Astrocyte of the cerebellum (primary cell): ENCODE measurements around the gene CDH8.

Experiments
- DNase-seq: peaks from one replicate; pipeline ENCODE4 v3.0.0-alpha.2; 2011; ENCODE audit warnings: low read depth
- H3K4me3 ChIP-seq: 2 replicates; pipeline ENCODE4 v1.5.1; 2011; ENCODE audit warnings: mild to moderate bottlenecking, low read depth, low read length, moderate library complexity
- in situ Hi-C: cut with HindIII; loops from 2 replicates; pipeline ENCODE4 v1.10.0; 2017; ENCODE audit warnings: low sequenced_read_pairs
- TF ChIP-seq, protein P1 (sequence below): IDR thresholded peaks from 2 replicates; pipeline ENCODE4 v1.5.1; 2012; ENCODE audit warnings: low read length, low read depth, moderate library complexity, mild to moderate bottlenecking; ENCODE audit errors: missing control alignments

Gene CDH8

DNA sequence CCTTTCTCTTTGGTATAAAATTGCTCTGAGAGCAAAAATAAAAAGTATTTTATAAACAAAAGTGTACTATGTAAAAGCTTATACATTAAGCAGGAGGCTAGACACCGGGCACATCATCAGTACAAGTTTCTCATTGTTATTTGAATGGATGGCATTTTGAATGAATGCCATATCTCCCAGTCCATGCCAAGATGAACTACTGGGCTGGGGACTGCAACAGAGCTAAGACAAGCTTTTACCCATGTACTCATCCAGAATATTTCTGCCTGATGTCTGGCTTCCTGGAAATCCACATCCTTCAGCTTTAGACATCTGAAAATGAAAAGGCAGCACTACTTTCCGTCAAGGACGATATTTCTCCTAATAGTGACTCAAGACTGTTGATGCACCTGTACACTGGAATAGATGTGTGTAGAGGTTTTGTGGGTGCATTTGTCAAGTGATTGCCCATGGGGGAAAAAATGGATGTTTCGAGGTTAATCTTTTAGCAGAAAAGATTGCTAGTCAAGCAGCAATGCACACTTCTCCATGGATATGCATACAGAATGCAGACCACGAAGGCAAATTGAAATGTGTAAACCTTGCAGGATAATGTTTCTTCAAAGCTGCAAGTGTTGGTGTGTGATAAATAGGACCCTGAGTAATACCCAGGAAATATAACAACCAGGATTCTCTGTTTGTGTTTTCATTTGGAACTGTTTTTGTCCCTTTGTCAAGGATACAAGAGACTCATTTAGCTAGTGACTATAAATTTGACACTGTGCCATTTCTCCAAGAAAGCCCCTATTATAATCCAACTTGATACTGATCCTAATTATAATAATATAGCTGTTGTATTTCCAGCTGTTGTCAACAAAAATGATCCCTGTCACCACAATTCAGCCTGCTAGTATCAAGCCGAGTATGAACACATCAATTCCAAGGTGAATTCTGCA lies 173.8 kb downstream of the CDH8 start:
- DNase-seq, result no peak
- TF ChIP-seq, protein P1, sequence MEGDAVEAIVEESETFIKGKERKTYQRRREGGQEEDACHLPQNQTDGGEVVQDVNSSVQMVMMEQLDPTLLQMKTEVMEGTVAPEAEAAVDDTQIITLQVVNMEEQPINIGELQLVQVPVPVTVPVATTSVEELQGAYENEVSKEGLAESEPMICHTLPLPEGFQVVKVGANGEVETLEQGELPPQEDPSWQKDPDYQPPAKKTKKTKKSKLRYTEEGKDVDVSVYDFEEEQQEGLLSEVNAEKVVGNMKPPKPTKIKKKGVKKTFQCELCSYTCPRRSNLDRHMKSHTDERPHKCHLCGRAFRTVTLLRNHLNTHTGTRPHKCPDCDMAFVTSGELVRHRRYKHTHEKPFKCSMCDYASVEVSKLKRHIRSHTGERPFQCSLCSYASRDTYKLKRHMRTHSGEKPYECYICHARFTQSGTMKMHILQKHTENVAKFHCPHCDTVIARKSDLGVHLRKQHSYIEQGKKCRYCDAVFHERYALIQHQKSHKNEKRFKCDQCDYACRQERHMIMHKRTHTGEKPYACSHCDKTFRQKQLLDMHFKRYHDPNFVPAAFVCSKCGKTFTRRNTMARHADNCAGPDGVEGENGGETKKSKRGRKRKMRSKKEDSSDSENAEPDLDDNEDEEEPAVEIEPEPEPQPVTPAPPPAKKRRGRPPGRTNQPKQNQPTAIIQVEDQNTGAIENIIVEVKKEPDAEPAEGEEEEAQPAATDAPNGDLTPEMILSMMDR, result no peak
- in situ Hi-C loops, result no loop called here
- no peak overlapping the region for H3K4me3 ChIP-seq

DNA sequence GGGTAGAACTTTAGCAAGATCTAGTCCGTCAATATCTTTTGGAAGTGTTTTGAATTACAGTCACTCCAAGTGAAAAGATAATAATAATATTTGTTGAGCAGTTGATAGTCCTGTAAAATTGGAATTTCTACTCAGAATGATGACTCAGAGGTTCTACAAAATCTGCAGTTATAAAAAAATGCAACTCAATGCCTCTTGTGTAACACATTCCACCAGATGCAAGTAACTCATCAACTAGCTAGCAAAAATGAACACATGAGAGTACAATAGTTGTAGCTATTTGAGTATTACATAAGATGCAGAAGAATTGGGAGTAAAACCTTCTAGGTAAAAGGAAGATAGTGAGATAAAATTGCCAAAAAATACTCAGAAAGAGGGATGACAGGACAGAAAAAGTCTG lies 177.2 kb downstream of the CDH8 start:
- in situ Hi-C loops, result no loop called here
- TF ChIP-seq, protein P1, result no peak
- DNase-seq, result no peak
- H3K4me3 ChIP-seq, result no peak overlapping the region

GRCh38 chr16:61842666-61843065 lies 193.6 kb downstream of the CDH8 start:
- in situ Hi-C loops, result no loop called here
- H3K4me3 ChIP-seq, result no peak overlapping the region
- no peak for DNase-seq
- TF ChIP-seq, protein P1, result no peak

DNA sequence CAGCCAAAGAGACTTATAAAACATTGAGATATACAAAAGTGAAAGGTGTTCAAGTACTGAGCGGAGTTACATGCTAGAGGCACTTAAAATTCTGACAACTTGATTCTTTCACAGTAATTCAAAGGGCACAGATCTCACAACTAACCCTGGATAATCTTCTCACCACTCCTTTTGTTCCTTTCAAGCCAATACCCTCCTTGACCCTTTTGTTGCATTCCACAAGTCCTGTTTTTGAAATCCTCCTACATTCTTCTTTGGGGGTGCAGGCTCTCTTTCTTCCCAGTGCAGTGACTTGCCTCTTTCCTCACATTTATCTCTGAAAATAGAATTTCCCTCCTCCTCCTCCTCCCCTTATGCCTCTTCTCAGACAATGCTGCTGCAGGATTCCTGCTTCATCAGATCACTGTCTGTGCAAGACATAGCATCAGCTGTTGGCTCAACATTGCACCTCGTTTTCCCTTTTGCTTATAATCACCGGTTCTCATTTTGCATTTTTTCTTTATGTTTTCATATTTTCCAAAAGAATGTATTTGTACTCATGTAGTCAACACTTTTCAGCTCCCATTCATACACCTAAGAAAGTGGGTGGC lies 199.3 kb downstream of the CDH8 start:
- TF ChIP-seq, protein P1, result no peak
- DNase-seq, result no peak
- in situ Hi-C loops, result no loop called here
- no peak overlapping the region for H3K4me3 ChIP-seq

DNA sequence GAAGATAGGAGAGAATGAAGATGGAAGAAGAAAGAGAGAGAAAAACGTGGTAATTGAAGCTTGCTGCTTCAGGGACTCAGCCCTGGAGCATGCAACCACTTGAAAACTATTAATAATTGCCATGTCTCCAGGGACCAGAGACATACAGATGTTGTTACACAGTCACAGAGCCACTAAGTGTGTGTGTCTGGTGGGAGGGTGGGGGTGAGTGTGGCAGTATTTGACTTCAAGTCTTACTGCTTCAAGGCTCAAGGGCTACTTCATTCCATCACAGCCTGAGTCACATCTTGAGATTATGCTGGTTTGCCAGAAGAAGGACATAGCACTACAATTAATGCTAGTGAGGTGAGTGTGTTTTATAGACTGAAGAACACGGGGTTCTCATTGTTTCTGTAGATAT lies 202.2 kb downstream of the CDH8 start:
- in situ Hi-C loops, result no loop called here
- H3K4me3 ChIP-seq, result no peak overlapping the region
- DNase-seq, result no peak
- TF ChIP-seq, protein P1, result no peak

- H3K4me3 ChIP-seq, result no peak overlapping the region
- in situ Hi-C loops, result no loop called here
- TF ChIP-seq, protein P1, result no peak
- no peak for DNase-seq
Measured at GRCh38 chr16:61831351-61831917, 204.8 kb downstream of the CDH8 start.
